GM12878 (cell line): ENCODE data around the gene SLC5A10.

ENCODE experiments used
- CEBPZ ChIP-seq: fragments of 150-350 bp; IDR thresholded peaks from 2 replicates; pipeline ENCODE4 v1.6.1; 2016; ENCODE audit warnings: low read depth, low read length
- MAX ChIP-seq: IDR thresholded peaks from 2 replicates; pipeline ENCODE4 v1.6.1; 2012; ENCODE audit warnings: low read depth, low read length, improper control_type of control experiment
- POLR2A ChIP-seq: IDR thresholded peaks from 2 replicates; pipeline ENCODE4 v1.6.1; 2011; ENCODE audit warnings: low read depth, mild to moderate bottlenecking, low read length
- POLR2AphosphoS5 ChIP-seq: IDR thresholded peaks from 2 replicates; pipeline ENCODE4 v1.6.1; 2011; ENCODE audit warnings: mild to moderate bottlenecking, low read length, inconsistent platforms
- POU2F2 ChIP-seq: IDR thresholded peaks from 3 replicates; pipeline ENCODE4 v1.6.1; 2011; ENCODE audit warnings: low read depth, mild to moderate bottlenecking, low read length, borderline replicate concordance
- RAD21 ChIP-seq: IDR thresholded peaks from 2 replicates; pipeline ENCODE4 v1.6.1; 2011; ENCODE audit warnings: mild to moderate bottlenecking, low read depth, low read length, moderate library complexity; ENCODE audit not compliant: insufficient read depth
- TF ChIP-seq, protein P1 (sequence below), 3 experiments: IDR thresholded peaks in 2 of 3; conservative IDR thresholded peaks in 1 of 3; 2 replicates each; pipeline ENCODE4 v1.5.1; 2011; ENCODE audit warnings: low read depth in 3 of 3, low read length in 3 of 3, mild to moderate bottlenecking in 3 of 3, control low read depth in 2 of 3, moderate library complexity in 2 of 3, inconsistent platforms in 1 of 3, mixed read lengths in 1 of 3; ENCODE audit not compliant: control insufficient read depth in 2 of 3, insufficient read depth in 1 of 3; ENCODE audit errors: extremely low read depth in 1 of 3

- TF ChIP-seq CEBPZ (no peak), POU2F2 (no peak), POLR2A (no peak), RAD21 (no peak), MAX (no peak), POLR2AphosphoS5 (no peak)
- TF ChIP-seq, protein P1, sequence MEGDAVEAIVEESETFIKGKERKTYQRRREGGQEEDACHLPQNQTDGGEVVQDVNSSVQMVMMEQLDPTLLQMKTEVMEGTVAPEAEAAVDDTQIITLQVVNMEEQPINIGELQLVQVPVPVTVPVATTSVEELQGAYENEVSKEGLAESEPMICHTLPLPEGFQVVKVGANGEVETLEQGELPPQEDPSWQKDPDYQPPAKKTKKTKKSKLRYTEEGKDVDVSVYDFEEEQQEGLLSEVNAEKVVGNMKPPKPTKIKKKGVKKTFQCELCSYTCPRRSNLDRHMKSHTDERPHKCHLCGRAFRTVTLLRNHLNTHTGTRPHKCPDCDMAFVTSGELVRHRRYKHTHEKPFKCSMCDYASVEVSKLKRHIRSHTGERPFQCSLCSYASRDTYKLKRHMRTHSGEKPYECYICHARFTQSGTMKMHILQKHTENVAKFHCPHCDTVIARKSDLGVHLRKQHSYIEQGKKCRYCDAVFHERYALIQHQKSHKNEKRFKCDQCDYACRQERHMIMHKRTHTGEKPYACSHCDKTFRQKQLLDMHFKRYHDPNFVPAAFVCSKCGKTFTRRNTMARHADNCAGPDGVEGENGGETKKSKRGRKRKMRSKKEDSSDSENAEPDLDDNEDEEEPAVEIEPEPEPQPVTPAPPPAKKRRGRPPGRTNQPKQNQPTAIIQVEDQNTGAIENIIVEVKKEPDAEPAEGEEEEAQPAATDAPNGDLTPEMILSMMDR (IDR thresholded peaks at IDR 0.05 in 2 of 3, conservative IDR thresholded peaks at IDR 0.05 in 1 of 3; ENCODE audit: control insufficient read depth in 2 of 3, extremely low read depth in 1 of 3, insufficient read depth in 1 of 3, low read depth in 3 of 3, low read length in 3 of 3) = no peak
Observed at GRCh38 chr17:18910326-18910725, 41.6 kb upstream of the SLC5A10 start.
